Mucosa of gallbladder (tissue), 1 donor: ENCODE measurements around the gene LIN9. TPM values are rescaled to one million over a fixed set of nuclear protein-coding genes. Genes with fewer than 3 reads are reported as not detected.

Experiments
- total RNA-seq: library from RNA; stranded (reverse); gene quantifications from one replicate; pipeline ENCODE4 v1.2.1, GENCODE V29; 2021
- donor health status: DM: no; HTN: no; CAD: no.

Gene LIN9
- total RNA-seq, 1 donor from 2014 or later = 1.8 TPM

Other genes with a start within 250 kb of the LIN9 start
- 492 TPM for gene H3-3A, start 246.4 kb downstream of the LIN9 start, total RNA-seq
- 39.0 TPM for gene ACBD3, start 122.4 kb downstream of the LIN9 start, total RNA-seq
- gene MIXL1, start 85.5 kb downstream of the LIN9 start, total RNA-seq = not detected
- gene PARP1, start 98.9 kb upstream of the LIN9 start, total RNA-seq = 68.0 TPM
- 0.86 TPM for gene STUM, start 239.6 kb upstream of the LIN9 start, total RNA-seq